H9 (cell line): ENCODE results near the gene ARHGAP26. TPM values are rescaled to one million over a fixed set of nuclear protein-coding genes. Genes with fewer than 3 reads are reported as not detected.

ENCODE experiments used
- DNase-seq: peaks from one replicate; pipeline ENCODE4 v3.0.0-alpha.2; 2017
- H2AFZ ChIP-seq: one replicate; pipeline ENCODE4 v1.6.1; 2013; ENCODE audit warnings: mild to moderate bottlenecking, low read length, control low read depth, moderate library complexity
- H2AK5ac ChIP-seq: 2 replicates; pipeline ENCODE4 v1.6.1; 2013; ENCODE audit warnings: low read length, control low read depth, mixed read lengths; ENCODE audit not compliant: insufficient read length
- H2BK120ac ChIP-seq: one replicate; pipeline ENCODE4 v1.6.1; 2013; ENCODE audit warnings: low read depth, mild to moderate bottlenecking, low read length, control low read depth, inconsistent platforms; ENCODE audit not compliant: poor library complexity, severe bottlenecking
- H2BK12ac ChIP-seq: 2 replicates; pipeline ENCODE4 v1.6.1; 2013; ENCODE audit warnings: low read length, control low read depth, mixed read lengths, low read depth; ENCODE audit not compliant: insufficient read length
- H2BK15ac ChIP-seq: 2 replicates; pipeline ENCODE4 v1.6.1; 2013; ENCODE audit warnings: low read depth, low read length, control low read depth
- H2BK20ac ChIP-seq: one replicate; pipeline ENCODE4 v1.6.1; 2013; ENCODE audit warnings: low read depth, mild to moderate bottlenecking, low read length, control low read depth, inconsistent platforms; ENCODE audit not compliant: poor library complexity, severe bottlenecking
- H2BK5ac ChIP-seq: 2 replicates; pipeline ENCODE4 v1.6.1; 2013; ENCODE audit warnings: low read length, control low read depth, mixed read lengths; ENCODE audit not compliant: insufficient read length
- H3K14ac ChIP-seq: 2 replicates; pipeline ENCODE4 v1.6.1; 2013; ENCODE audit warnings: low read length, control low read depth; ENCODE audit not compliant: insufficient read depth
- H3K18ac ChIP-seq: 2 replicates; pipeline ENCODE4 v1.6.1; 2013; ENCODE audit warnings: low read depth, mild to moderate bottlenecking, mixed read lengths, low read length, control low read depth; ENCODE audit not compliant: insufficient read length
- H3K23ac ChIP-seq: 2 replicates; pipeline ENCODE4 v1.6.1; 2013; ENCODE audit warnings: low read length, control low read depth, mixed read lengths, low read depth; ENCODE audit not compliant: insufficient read length
- H3K23me2 ChIP-seq: 2 replicates; pipeline ENCODE4 v1.6.1; 2013; ENCODE audit warnings: low read depth, mild to moderate bottlenecking, mixed read lengths, low read length, control low read depth; ENCODE audit not compliant: insufficient read length, poor library complexity, severe bottlenecking
- H3K27ac ChIP-seq: 2 replicates; pipeline ENCODE4 v1.5.1; 2013; ENCODE audit warnings: low read length, control low read depth, mixed read lengths, low read depth; ENCODE audit not compliant: insufficient read length
- H3K27me3 ChIP-seq: 2 replicates; pipeline ENCODE4 v1.6.1; 2013; ENCODE audit warnings: low read length, control low read depth, inconsistent platforms; ENCODE audit not compliant: insufficient read depth
- H3K4ac ChIP-seq: 2 replicates; pipeline ENCODE4 v1.6.1; 2013; ENCODE audit warnings: low read depth, mild to moderate bottlenecking, control low read depth, inconsistent platforms, low read length, moderate library complexity
- H3K4me1 ChIP-seq: 2 replicates; pipeline ENCODE4 v1.6.1; 2013; ENCODE audit warnings: low read length, control low read depth, inconsistent platforms; ENCODE audit not compliant: insufficient read depth
- H3K4me2 ChIP-seq: 2 replicates; pipeline ENCODE4 v1.6.1; 2013; ENCODE audit warnings: low read length, control low read depth, mixed read lengths; ENCODE audit not compliant: insufficient read length, insufficient read depth
- H3K56ac ChIP-seq: 2 replicates; pipeline ENCODE4 v1.6.1; 2013; ENCODE audit warnings: low read depth, mild to moderate bottlenecking, mixed read lengths, low read length, control low read depth; ENCODE audit not compliant: insufficient read length
- H3K79me1 ChIP-seq: 2 replicates; pipeline ENCODE4 v1.6.1; 2013; ENCODE audit warnings: low read depth, mild to moderate bottlenecking, moderate library complexity, low read length, control low read depth, inconsistent platforms; ENCODE audit not compliant: insufficient read depth, poor library complexity, severe bottlenecking
- H3K79me2 ChIP-seq: 2 replicates; pipeline ENCODE4 v1.6.1; 2013; ENCODE audit warnings: low read length, control low read depth, inconsistent platforms; ENCODE audit not compliant: insufficient read depth
- H3K9ac ChIP-seq: 2 replicates; pipeline ENCODE4 v1.6.1; 2013; ENCODE audit warnings: low read length, control low read depth, mixed read lengths; ENCODE audit not compliant: insufficient read length; ENCODE audit errors: extremely low read depth
- H3K9me3 ChIP-seq: one replicate; pipeline ENCODE4 v1.6.1; 2013; ENCODE audit warnings: low read depth, low read length, inconsistent platforms; ENCODE audit not compliant: control insufficient read depth
- H3T11ph ChIP-seq: one replicate; pipeline ENCODE4 v1.6.1; 2013; ENCODE audit warnings: mild to moderate bottlenecking, low read length, control low read depth, inconsistent platforms
- H4K20me1 ChIP-seq: one replicate; pipeline ENCODE4 v1.6.1; 2013; ENCODE audit not compliant: control insufficient read depth, insufficient read length, insufficient read depth
- H4K5ac ChIP-seq: 2 replicates; pipeline ENCODE4 v1.6.1; 2013; ENCODE audit warnings: low read depth, mild to moderate bottlenecking, mixed read lengths, low read length, control low read depth; ENCODE audit not compliant: insufficient read length
- H4K8ac ChIP-seq: replicated peaks from 2 replicates; pipeline ENCODE4 v1.6.1; 2013; ENCODE audit warnings: low read length, control low read depth, mixed read lengths, low read depth; ENCODE audit not compliant: insufficient read length
- H4K91ac ChIP-seq: 2 replicates; pipeline ENCODE4 v1.6.1; 2013; ENCODE audit warnings: low read depth, mild to moderate bottlenecking, moderate library complexity, mixed read lengths, low read length, control low read depth; ENCODE audit not compliant: insufficient read length
- H3K27ac Mint-ChIP-seq, 3 experiments: 2 replicates in 2 of 3; 3 replicates in 1 of 3; pipeline ENCODE4 v1.8.0; 2020 to 2021; ENCODE audit warnings: mixed read lengths in 3 of 3, mild to moderate bottlenecking in 1 of 3, moderate library complexity in 1 of 3
- H3K27me3 Mint-ChIP-seq: 2 replicates; pipeline ENCODE4 v1.8.0; 2021; ENCODE audit warnings: low read depth, mild to moderate bottlenecking, moderate library complexity, mixed read lengths
- H3K36me3 Mint-ChIP-seq, 3 experiments: 2 replicates in 2 of 3; 3 replicates in 1 of 3; pipeline ENCODE4 v1.8.0; 2020 to 2021; ENCODE audit warnings: low read depth in 3 of 3, mixed read lengths in 3 of 3; ENCODE audit not compliant: insufficient read depth in 1 of 3
- H3K4me1 Mint-ChIP-seq, 2 experiments: 2 replicates each; pipeline ENCODE4 v1.8.0; 2020; ENCODE audit warnings: mixed read lengths in 2 of 2
- H3K4me3 Mint-ChIP-seq, 2 experiments: 2 replicates in 1 of 2; 3 replicates in 1 of 2; pipeline ENCODE4 v1.8.0; 2020 to 2021; ENCODE audit warnings: mild to moderate bottlenecking in 2 of 2, mixed read lengths in 2 of 2, moderate library complexity in 1 of 2
- H3K9me3 Mint-ChIP-seq, 2 experiments: 2 replicates in 1 of 2; 3 replicates in 1 of 2; pipeline ENCODE4 v1.8.0; 2020; ENCODE audit warnings: mild to moderate bottlenecking in 2 of 2, mixed read lengths in 2 of 2, moderate library complexity in 1 of 2
- CTCF ChIP-seq: fragments of 200-600 bp; sonication (generic); conservative IDR thresholded peaks from 3 replicates; pipeline ENCODE4 v1.8.0; 2021; ENCODE audit warnings: antibody characterized with exemption, mild to moderate bottlenecking
- WGBS: extraction: QIAGEN DNeasy Blood & Tissue Kit; methylation state at CpG from one replicate; pipeline ENCODE4 v1.1.7; 2013; ENCODE audit warnings: missing lambda C conversion rate, low lambda C conversion rate, mixed read lengths; ENCODE audit not compliant: insufficient read length; ENCODE audit errors: extremely low coverage; 5-methylcytosine and 5-hydroxymethylcytosine counted together
- total RNA-seq: library from RNA; stranded (reverse); gene quantifications from 2 replicates; pipeline ENCODE4 v1.2.1, GENCODE V29; 2021

Gene ARHGAP26
- total RNA-seq, 1 experiment from 2014 or later = 13.8 TPM

- peaks cover 6% of the 10 kb centered on the region; the same call in 1 of the 2 replicates for H3K4me1 ChIP-seq
- Mint-ChIP-seq H3K27me3 (no peaks in the 10 kb centered on the region), H3K4me3 (no peak overlapping the region), H3K9me3 (no peaks in the 10 kb centered on the region), H3K4me1 (peaks cover 10 to 13% of the 10 kb centered on the region in 2 experiments), H3K27ac (no peak overlapping the region), H3K36me3 (peaks cover 0 to 2% (median 0%) of the 10 kb centered on the region in 3 experiments; a peak in 1 of 7 replicates)
- no peak overlapping the region for H2BK5ac ChIP-seq
- no peak overlapping the region for H3K27ac ChIP-seq
- DNase-seq = no peak
- no peak overlapping the region for H4K5ac ChIP-seq
- H3T11ph ChIP-seq = no peak overlapping the region
- no peak overlapping the region for H3K4me2 ChIP-seq
- WGBS = no CpG with 5 or more reads among the region's 4 CpGs
- H3K9me3 ChIP-seq = no peaks in the 10 kb centered on the region
- H3K23ac ChIP-seq = no peak overlapping the region
- no peaks in the 10 kb centered on the region for H3K23me2 ChIP-seq
- H3K4ac ChIP-seq = no peak overlapping the region
- TF ChIP-seq CTCF = no peak
- 0 out of 2 replicates have a peak, but pooled peaks cover 2% of the 10 kb centered on the region for H3K79me2 ChIP-seq
- no peak overlapping the region for H4K8ac ChIP-seq
- no peak overlapping the region for H3K18ac ChIP-seq
- H2BK120ac ChIP-seq = no peak overlapping the region
- no peak overlapping the region for H2BK12ac ChIP-seq
- H2AK5ac ChIP-seq = no peak overlapping the region
- H3K56ac ChIP-seq = no peak overlapping the region
- no peak overlapping the region for H2BK20ac ChIP-seq
- no peak overlapping the region for H4K91ac ChIP-seq
- no peaks in the 10 kb centered on the region for H4K20me1 ChIP-seq
- no peak overlapping the region for H2BK15ac ChIP-seq
- H3K9ac ChIP-seq = no peak overlapping the region
- H2AFZ ChIP-seq = no peak overlapping the region
- H3K27me3 ChIP-seq = no peaks in the 10 kb centered on the region
- H3K79me1 ChIP-seq = no peaks in the 10 kb centered on the region
- no peak overlapping the region for H3K14ac ChIP-seq
These were observed 164.0 kb downstream of the ARHGAP26 start for GRCh38 chr5:142934051-142934762.
